NCI-H2081 treated with DMSO at 0.1 percent for 48 hours (cell line): Measurements from ENCODE around the gene HELB.

Experiments
- DNase-seq: peaks from one replicate; lab custom pipeline; 2025; lab: John Stamatoyannopoulos, UW

HELB gene

GRCh38 chr12:66301944-66302826, at the start of gene HELB:
Gene HELB (plus strand): TSS chr12:66302493. CDS start chr12:66302604, 111 bp downstream.
- DNase-seq: peak; percentile 83

- DNase-seq: no peak
Observed at GRCh38 chr12:66252771-66253170, 49.5 kb upstream of the HELB start.

GRCh38 chr12:66255737-66256136, 46.6 kb upstream of the HELB start:
- no peak for DNase-seq

DNA sequence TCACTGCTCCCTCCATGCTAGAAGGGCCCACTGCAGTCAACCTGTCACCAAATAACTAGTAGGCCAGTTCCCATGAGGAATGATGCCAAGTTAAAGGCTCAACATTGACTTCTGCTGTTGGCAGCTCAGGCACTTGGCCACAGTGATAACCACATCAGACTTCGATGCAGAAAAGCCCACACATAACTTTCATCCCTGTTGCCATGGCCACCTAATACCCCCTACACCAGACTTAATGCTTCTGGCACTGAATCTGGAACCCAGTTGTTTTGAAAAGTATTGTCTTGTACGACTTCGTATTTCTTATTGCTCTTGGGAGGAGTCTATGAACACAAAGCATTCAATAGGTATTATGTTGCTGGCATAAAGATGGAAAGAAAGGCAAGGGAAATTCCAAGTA, 44.3 kb upstream of the HELB start:
- no peak for DNase-seq

DNA sequence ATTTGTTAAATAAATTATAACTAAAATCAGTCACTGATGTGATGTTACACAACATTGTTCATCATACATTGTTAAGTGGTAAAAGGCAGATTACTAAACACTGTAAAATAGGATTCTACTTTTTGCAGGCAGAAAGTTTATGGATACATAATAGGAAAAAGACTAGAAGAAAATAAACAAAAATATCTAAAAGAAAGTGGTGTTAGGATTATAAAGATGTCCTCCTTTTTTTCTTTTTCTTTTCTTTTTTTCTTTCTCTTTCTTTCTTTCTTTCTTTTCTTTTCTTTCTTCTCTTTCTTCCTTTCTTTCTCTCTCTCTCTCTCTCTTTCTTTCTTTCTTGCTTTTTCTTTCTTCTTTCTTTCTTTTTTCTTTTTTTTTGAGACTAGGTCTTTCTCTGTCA, 39.6 kb upstream of the HELB start:
- no peak for DNase-seq

DNA sequence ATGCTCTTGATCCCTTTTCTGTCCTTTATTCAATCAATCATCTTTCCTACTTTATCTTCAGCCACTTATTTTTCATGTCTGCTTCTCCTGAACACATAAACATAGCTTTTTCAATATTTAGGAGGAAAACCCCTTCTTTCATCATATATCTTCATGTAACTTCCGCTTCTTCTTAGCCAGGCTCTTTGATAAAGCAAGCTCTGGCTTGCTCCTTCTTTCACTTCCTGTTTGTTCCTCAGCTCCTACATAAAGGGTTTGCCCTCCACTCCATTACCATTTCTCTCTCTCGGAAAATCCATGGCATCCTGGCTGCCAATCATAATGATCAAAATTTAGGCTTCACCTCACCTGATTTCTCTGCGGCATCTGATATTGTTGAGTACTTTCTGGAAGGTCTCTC, 33.7 kb upstream of the HELB start:
- no peak for DNase-seq

GRCh38 chr12:66269142-66269541, 33.2 kb upstream of the HELB start:
- DNase-seq: no peak

GRCh38 chr12:66269757-66270383, 32.4 kb upstream of the HELB start:
- peak; percentile 9 for DNase-seq

- DNase-seq: no peak
Observed at GRCh38 chr12:66270613-66271012, 31.7 kb upstream of the HELB start.

- no peak for DNase-seq
Observed at GRCh38 chr12:66272650-66273049, 29.6 kb upstream of the HELB start.

GRCh38 chr12:66273147-66273546, 29.1 kb upstream of the HELB start:
- no peak for DNase-seq

DNA sequence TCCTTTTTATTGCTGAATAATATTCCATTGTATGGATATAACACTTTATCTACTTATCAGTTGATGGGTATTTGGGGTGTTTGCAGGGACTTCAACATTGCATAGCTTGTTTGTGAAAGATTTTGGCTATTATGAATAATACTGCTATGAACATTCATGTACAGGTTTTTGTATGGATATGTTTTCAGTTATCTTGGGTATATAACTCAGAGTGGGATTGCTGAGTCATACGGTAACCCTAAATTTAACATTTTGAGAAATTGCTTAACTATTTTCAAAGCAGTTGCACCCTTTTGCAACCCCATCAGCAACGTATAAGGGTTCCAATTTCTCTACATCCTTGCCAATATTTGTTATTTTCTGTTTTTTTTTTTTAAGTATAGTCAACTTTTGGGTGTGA, 27.3 kb upstream of the HELB start:
- no peak for DNase-seq

DNA sequence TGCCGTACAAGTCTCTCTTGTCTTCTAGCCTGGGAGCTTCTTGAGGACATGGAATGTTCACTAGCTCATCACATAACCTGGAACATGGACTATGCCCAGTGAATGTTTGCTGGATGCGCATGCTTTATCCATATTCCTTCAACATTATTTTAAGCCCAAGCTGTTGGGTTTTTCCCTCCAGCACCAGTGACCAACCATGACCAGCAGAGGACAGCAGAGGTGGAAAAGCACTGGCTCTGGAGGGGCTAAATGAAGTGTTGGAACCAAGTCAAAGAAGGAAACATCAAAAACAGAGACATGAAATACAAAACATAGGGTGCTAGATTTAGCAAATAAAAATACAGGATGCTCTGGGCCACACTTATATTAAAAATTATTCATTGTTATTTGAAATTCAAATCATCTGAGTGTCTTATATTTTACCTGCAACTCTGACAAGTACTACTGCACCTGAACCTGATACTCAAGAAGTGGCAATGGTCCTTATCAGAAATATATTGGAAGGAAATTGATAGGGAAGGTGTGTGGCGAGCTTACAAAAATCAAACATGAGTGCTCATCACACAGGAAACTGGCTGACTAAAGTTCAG, 23.1 kb upstream of the HELB start:
- DNase-seq: no peak

- DNase-seq: no peak
Observed at GRCh38 chr12:66280561-66280960, 21.7 kb upstream of the HELB start.

DNA sequence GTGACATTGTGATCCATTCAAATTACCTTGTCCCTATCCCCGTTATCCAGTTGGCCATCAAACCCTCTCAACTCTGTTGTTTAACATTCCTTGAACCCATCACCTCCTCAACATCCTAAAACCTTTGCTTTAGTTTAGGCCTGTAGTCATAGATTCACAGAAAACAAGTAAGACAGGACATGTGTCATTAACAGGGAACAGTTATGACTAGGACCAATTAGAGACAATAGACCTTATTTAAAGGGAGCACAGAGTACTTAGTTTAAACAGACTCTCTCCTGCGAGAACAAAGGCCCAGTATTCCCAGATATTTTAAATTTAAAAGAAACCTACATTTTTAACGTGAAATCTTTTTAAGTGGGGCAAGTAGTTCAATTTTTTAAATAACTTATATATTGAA, 20.0 kb upstream of the HELB start:
- DNase-seq: no peak

- DNase-seq: no peak
Observed at GRCh38 chr12:66287275-66287674, 15.0 kb upstream of the HELB start.

GRCh38 chr12:66288121-66288520, 14.2 kb upstream of the HELB start:
- no peak for DNase-seq

DNA sequence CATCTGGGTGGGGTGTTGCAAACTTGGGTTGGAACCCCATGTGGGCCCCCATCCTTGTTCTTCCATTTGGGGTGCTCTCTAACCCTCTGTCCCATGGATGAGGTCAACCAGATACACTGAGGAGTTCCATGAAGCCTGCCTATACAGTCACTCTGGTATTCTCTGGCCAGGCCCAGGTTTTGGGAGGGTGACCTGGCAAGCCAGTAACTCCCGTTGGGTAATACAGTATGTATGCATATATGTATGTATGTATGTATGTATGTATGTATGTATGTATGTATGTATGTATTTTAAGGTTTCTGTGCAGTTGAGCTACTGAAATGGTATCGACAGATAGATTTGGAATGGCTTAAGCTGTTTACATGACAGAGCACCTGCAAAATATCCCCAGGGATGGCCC, 12.8 kb upstream of the HELB start:
- no peak for DNase-seq

DNA sequence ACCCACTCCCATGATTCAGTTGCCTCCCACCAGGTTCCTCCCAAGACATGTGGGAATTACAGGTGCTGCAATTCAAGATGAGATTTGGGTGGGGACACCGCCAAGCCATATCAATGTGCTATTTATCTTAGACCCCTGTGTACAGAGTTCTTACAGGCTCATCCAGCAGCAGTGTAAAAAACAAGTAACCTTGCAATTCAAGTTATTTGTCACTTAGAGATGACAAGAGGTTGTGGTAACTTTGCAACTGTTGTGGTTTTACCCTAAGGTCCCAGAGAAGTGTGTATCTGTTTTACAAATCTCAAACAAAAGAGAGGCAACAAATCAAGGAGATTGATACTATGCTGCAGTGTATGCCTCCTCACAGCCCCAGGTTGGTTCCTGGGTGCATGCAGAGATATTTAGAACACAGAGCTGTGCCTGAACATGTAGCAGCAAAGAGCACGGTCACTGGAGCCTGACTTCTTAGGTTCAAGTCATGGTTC, 11.5 kb upstream of the HELB start:
- DNase-seq: no peak

DNA sequence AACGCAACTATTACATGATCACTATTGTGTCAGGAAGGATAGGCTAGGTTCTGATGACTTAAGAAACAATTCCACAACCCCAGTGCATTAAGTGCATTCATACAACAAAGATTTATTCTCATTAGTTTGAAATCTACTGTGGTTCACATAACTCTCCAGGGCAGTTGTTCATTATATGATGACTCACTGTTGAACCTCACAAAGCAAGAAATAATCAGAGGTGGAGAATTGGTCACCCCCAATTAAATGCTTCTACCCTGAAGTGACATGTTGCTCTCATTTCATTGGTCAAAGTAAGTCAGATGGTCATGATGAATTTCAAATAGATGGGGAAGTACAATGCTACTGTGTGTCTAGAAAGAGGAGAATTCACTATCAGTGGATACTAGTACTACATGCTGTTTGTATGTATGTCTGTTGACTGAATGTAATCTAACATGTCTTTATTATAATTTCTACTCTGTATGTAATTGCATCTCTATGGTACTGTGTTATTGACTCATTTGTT, 6.1 kb upstream of the HELB start:
- DNase-seq: no peak

- DNase-seq: no peak
Observed at GRCh38 chr12:66297080-66297479, 5.2 kb upstream of the HELB start.

GRCh38 chr12:66297923-66298322, 4.4 kb upstream of the HELB start:
- no peak for DNase-seq

GRCh38 chr12:66302827-66303169, 505 bp downstream of the HELB start:
- DNase-seq: no peak
